GM23338 (cell line): Measurements from ENCODE around the gene TASOR. TPM values are rescaled to one million over a fixed set of nuclear protein-coding genes. Genes with fewer than 3 reads are reported as not detected.

ENCODE experiments used
- ATAC-seq: fragments of 200-7000 bp; cut with Tn5 transposase; 3 replicates; pipeline ENCODE4 v1.9.1; 2020
- DNase-seq: peaks from one replicate; pipeline ENCODE4 v3.0.0-alpha.2; 2015; ENCODE audit warnings: low spot score
- H2AFZ ChIP-seq: fragments of 200-600 bp; sonication (generic); 2 replicates; pipeline ENCODE4 v1.8.0; 2016; ENCODE audit warnings: antibody characterized with exemption, mild to moderate bottlenecking, moderate library complexity
- H3F3A ChIP-seq: fragments of 200-600 bp; sonication (generic); replicated peaks from 2 replicates; pipeline ENCODE4 v1.8.0; 2017; ENCODE audit warnings: antibody characterized with exemption, mixed run types, low read depth
- H3K27ac ChIP-seq: fragments of 200-600 bp; sonication (generic); 2 replicates; pipeline ENCODE4 v1.6.1; 2016; ENCODE audit warnings: low read depth
- H3K27me3 ChIP-seq: fragments of 200-600 bp; sonication (generic); 2 replicates; pipeline ENCODE4 v1.8.0; 2016; ENCODE audit warnings: mild to moderate bottlenecking, mixed run types, moderate library complexity; ENCODE audit not compliant: insufficient read depth
- H3K36me3 ChIP-seq: fragments of 200-600 bp; sonication (generic); 2 replicates; pipeline ENCODE4 v1.8.0; 2016; ENCODE audit warnings: mild to moderate bottlenecking; ENCODE audit not compliant: insufficient read depth
- H3K4me1 ChIP-seq: fragments of 200-600 bp; sonication (generic); 2 replicates; pipeline ENCODE4 v1.8.0; 2016; ENCODE audit warnings: mild to moderate bottlenecking, moderate library complexity; ENCODE audit not compliant: insufficient read depth
- H3K4me2 ChIP-seq: fragments of 200-600 bp; sonication (generic); 2 replicates; pipeline ENCODE4 v1.7.1; 2017; ENCODE audit warnings: mixed run types
- H3K4me3 ChIP-seq: fragments of 200-600 bp; sonication (generic); 2 replicates; pipeline ENCODE4 v1.6.1; 2016; ENCODE audit warnings: mixed run types
- H3K79me2 ChIP-seq: fragments of 200-600 bp; sonication (generic); replicated peaks from 2 replicates; pipeline ENCODE4 v1.8.0; 2017; ENCODE audit warnings: mild to moderate bottlenecking; ENCODE audit not compliant: insufficient read depth
- H3K9me2 ChIP-seq: fragments of 200-600 bp; sonication (generic); 2 replicates; pipeline ENCODE4 v1.8.0; 2017; ENCODE audit not compliant: insufficient read depth
- H4K20me1 ChIP-seq: fragments of 200-600 bp; sonication (generic); replicated peaks from 2 replicates; pipeline ENCODE4 v1.8.0; 2017; ENCODE audit warnings: mild to moderate bottlenecking; ENCODE audit not compliant: insufficient read depth
- H3K27ac Mint-ChIP-seq: 2 replicates; pipeline ENCODE4 v1.8.0; 2020; ENCODE audit warnings: inconsistent platforms, mild to moderate bottlenecking, moderate library complexity, mixed read lengths
- H3K27me3 Mint-ChIP-seq: 3 replicates; pipeline ENCODE4 v1.8.0; 2022; ENCODE audit warnings: low read depth, mild to moderate bottlenecking, moderate library complexity, mixed read lengths, inconsistent platforms; ENCODE audit not compliant: insufficient read depth, poor library complexity
- H3K36me3 Mint-ChIP-seq: 3 replicates; pipeline ENCODE4 v1.8.0; 2021; ENCODE audit warnings: low read depth, mild to moderate bottlenecking, inconsistent platforms, moderate library complexity, mixed read lengths
- H3K4me1 Mint-ChIP-seq: 3 replicates; pipeline ENCODE4 v1.8.0; 2020; ENCODE audit warnings: mild to moderate bottlenecking, inconsistent platforms, mixed read lengths
- H3K4me3 Mint-ChIP-seq: 3 replicates; pipeline ENCODE4 v1.8.0; 2021; ENCODE audit warnings: moderate library complexity, mild to moderate bottlenecking, inconsistent platforms, mixed read lengths
- H3K9me3 Mint-ChIP-seq: 3 replicates; pipeline ENCODE4 v1.8.0; 2020; ENCODE audit warnings: moderate library complexity, mild to moderate bottlenecking, inconsistent platforms, mixed read lengths
- EZH2 ChIP-seq: fragments of 200-600 bp; sonication (generic); IDR thresholded peaks from one replicate; pipeline ENCODE4 v1.8.0; 2017; ENCODE audit warnings: antibody characterized with exemption, mild to moderate bottlenecking, low read depth; ENCODE audit not compliant: unreplicated experiment
- EZH2phosphoT487 ChIP-seq: fragments of 200-600 bp; sonication (generic); IDR thresholded peaks from one replicate; pipeline ENCODE4 v1.8.1; 2018; ENCODE audit warnings: antibody characterized with exemption; ENCODE audit not compliant: unreplicated experiment
- ZNF114 ChIP-seq: fragments of 250-450 bp; sonication (Bioruptor Pico); IDR thresholded peaks from 2 replicates; pipeline ENCODE4 v1.5.0; 2020; ENCODE audit warnings: mild to moderate bottlenecking, moderate library complexity
- ZNF462 ChIP-seq: fragments of 250-450 bp; sonication (Bioruptor Pico); IDR thresholded peaks from 2 replicates; pipeline ENCODE4 v1.5.0; 2020; ENCODE audit warnings: mild to moderate bottlenecking, moderate library complexity
- polyA plus RNA-seq: library from polyadenylated mRNA; unstranded; fragments of >200 nt; fragmentation: Nextera tagmentation; extraction: Ambion mirVana; gene quantifications from 2 replicates; pipeline ENCODE4 v1.2.1, GENCODE V29; 2016
- total RNA-seq: library from RNA; depleted of rRNA; stranded (reverse); fragments of >200 nt; shearing (Covaris generic); gene quantifications from 2 replicates; pipeline ENCODE4 v1.2.3, GENCODE V29; 2014
- TF ChIP-seq, protein P1 (sequence below): IDR thresholded peaks from 2 replicates; pipeline ENCODE4 v1.6.1; 2016; ENCODE audit warnings: antibody characterized with exemption

The TASOR gene
- total and polyA plus RNA-seq, 2 experiments from 2014 or later: 14.7 to 53.6 TPM

DNA sequence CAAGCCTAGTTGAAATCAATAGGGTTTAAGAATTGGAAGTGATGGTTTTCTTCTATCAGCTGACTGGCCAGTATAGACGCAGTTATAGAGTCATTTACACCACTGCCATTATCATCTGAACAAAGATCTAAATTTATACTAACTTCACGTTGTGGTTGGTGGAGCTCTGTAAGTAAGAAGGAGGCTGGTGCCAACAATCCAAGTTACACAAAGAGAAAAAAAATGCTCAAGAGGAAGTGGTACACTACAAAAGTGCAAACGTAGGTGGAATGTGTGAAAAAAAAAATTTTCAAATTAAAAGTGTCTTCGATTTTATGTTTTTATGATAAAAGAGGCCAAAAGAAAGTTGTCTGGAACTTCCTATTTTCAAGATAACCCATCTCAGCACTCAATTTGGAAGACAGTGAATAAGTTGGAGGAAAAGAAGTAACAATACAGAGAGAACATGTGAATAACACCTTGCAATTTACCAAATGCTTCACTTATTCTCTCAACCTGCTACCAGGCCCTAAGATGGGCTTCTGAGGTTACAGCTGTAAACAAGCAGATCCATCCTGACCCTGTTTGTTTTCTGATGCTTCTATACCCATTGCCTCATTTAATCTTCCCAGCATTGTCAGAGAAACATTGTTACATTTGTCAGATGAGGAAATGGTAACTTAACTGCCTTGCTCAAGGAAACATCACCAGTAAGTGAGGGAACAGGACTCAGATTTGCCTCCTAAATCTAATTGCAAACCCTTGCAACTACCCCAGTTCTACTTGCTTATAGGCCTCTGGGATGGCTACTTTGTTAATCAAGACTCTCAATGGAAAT is 12.0 kb upstream of the TASOR start (continued):
- no peak for TF ChIP-seq ZNF462 (CRISPR knock-in tag)

GRCh38 chr3:56693750-56694149 is 10.7 kb upstream of the TASOR start:
- Histone ChIP-seq H3F3A (no peaks in the 10 kb centered on the region), H3K27me3 (no peaks in the 10 kb centered on the region), H3K4me3 (no peak overlapping the region), H3K79me2 (no peaks in the 10 kb centered on the region), H3K36me3 (no peaks in the 10 kb centered on the region), H3K27ac (no peak overlapping the region), H4K20me1 (no peaks in the 10 kb centered on the region), H3K4me2 (no peak overlapping the region), H3K4me1 (no peaks in the 10 kb centered on the region), H3K9me2 (no peaks in the 10 kb centered on the region), H2AFZ (no peak overlapping the region)
- Mint-ChIP-seq H3K9me3 (no peaks in the 10 kb centered on the region), H3K27me3 (peaks cover 4% of the 10 kb centered on the region), H3K4me3 (no peak overlapping the region), H3K36me3 (no peaks in the 10 kb centered on the region), H3K4me1 (no peaks in the 10 kb centered on the region), H3K27ac (no peak overlapping the region)
- DNase-seq (no peak), ATAC-seq (no peak)
- TF ChIP-seq ZNF462 (CRISPR knock-in tag) (no peak), EZH2phosphoT487 (no peak), EZH2 (no peak), ZNF114 (CRISPR knock-in tag) (no peak)
- TF ChIP-seq, protein P1, sequence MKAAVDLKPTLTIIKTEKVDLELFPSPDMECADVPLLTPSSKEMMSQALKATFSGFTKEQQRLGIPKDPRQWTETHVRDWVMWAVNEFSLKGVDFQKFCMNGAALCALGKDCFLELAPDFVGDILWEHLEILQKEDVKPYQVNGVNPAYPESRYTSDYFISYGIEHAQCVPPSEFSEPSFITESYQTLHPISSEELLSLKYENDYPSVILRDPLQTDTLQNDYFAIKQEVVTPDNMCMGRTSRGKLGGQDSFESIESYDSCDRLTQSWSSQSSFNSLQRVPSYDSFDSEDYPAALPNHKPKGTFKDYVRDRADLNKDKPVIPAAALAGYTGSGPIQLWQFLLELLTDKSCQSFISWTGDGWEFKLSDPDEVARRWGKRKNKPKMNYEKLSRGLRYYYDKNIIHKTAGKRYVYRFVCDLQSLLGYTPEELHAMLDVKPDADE: no peak
